ENCODE data around the gene THEMIS.

THEMIS gene

GRCh38 chr6:127877231-127877630 lies 23.6 kb downstream of the THEMIS start:
- H3K4me3 ChIP-seq (ENCODE audit: low read length) = no peak overlapping the region
- no peak for DNase-seq (ENCODE audit: low read depth)
- no peak for TF ChIP-seq CTCF (conservative IDR thresholded peaks at IDR 0.05; ENCODE audit: low read length)

- no peak for TF ChIP-seq CTCF (conservative IDR thresholded peaks at IDR 0.05; ENCODE audit: low read length)
- no peak for DNase-seq (ENCODE audit: low read depth)
- no peak overlapping the region for H3K4me3 ChIP-seq (ENCODE audit: low read length)
Measured at GRCh38 chr6:127869772-127870404, 31.0 kb downstream of the THEMIS start.

- H3K4me3 ChIP-seq (ENCODE audit: low read length) = no peak overlapping the region
- DNase-seq (ENCODE audit: low read depth) = no peak
- TF ChIP-seq CTCF (conservative IDR thresholded peaks at IDR 0.05; ENCODE audit: low read length) = no peak
Measured at GRCh38 chr6:127869183-127869582, 31.7 kb downstream of the THEMIS start.

- peak; percentile 34 for DNase-seq (ENCODE audit: low read depth)
- H3K4me3 ChIP-seq (ENCODE audit: low read length) = no peak overlapping the region
- no peak for TF ChIP-seq CTCF (conservative IDR thresholded peaks at IDR 0.05; ENCODE audit: low read length)
Measured at GRCh38 chr6:127868338-127868737, 32.5 kb downstream of the THEMIS start.

- H3K4me3 ChIP-seq (ENCODE audit: low read length) = no peak overlapping the region
- no peak for TF ChIP-seq CTCF (conservative IDR thresholded peaks at IDR 0.05; ENCODE audit: low read length)
- DNase-seq (ENCODE audit: low read depth) = no peak
Measured at GRCh38 chr6:127866766-127867165, 34.1 kb downstream of the THEMIS start.

GRCh38 chr6:127865108-127865507 lies 35.8 kb downstream of the THEMIS start:
- no peak for TF ChIP-seq CTCF (conservative IDR thresholded peaks at IDR 0.05; ENCODE audit: low read length)
- no peak for DNase-seq (ENCODE audit: low read depth)
- H3K4me3 ChIP-seq (ENCODE audit: low read length) = no peak overlapping the region

- no peak overlapping the region for H3K4me3 ChIP-seq (ENCODE audit: low read length)
- DNase-seq (ENCODE audit: low read depth) = no peak
- no peak for TF ChIP-seq CTCF (conservative IDR thresholded peaks at IDR 0.05; ENCODE audit: low read length)
Measured at GRCh38 chr6:127864701-127865100, 36.2 kb downstream of the THEMIS start.

Measured in AG10803 (cell line).